ENCODE results near the gene RPTOR.
A peak's percentile ranks its signal among the peaks of the same experiment; 100 is the strongest.
"Not testable (repeated sequence)": the region's sequence is repeated elsewhere in the genome, so short reads cannot be mapped to it uniquely, and the experiment has no call there.

Gene RPTOR, protein sequence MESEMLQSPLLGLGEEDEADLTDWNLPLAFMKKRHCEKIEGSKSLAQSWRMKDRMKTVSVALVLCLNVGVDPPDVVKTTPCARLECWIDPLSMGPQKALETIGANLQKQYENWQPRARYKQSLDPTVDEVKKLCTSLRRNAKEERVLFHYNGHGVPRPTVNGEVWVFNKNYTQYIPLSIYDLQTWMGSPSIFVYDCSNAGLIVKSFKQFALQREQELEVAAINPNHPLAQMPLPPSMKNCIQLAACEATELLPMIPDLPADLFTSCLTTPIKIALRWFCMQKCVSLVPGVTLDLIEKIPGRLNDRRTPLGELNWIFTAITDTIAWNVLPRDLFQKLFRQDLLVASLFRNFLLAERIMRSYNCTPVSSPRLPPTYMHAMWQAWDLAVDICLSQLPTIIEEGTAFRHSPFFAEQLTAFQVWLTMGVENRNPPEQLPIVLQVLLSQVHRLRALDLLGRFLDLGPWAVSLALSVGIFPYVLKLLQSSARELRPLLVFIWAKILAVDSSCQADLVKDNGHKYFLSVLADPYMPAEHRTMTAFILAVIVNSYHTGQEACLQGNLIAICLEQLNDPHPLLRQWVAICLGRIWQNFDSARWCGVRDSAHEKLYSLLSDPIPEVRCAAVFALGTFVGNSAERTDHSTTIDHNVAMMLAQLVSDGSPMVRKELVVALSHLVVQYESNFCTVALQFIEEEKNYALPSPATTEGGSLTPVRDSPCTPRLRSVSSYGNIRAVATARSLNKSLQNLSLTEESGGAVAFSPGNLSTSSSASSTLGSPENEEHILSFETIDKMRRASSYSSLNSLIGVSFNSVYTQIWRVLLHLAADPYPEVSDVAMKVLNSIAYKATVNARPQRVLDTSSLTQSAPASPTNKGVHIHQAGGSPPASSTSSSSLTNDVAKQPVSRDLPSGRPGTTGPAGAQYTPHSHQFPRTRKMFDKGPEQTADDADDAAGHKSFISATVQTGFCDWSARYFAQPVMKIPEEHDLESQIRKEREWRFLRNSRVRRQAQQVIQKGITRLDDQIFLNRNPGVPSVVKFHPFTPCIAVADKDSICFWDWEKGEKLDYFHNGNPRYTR (N-terminal part only)

DNA sequence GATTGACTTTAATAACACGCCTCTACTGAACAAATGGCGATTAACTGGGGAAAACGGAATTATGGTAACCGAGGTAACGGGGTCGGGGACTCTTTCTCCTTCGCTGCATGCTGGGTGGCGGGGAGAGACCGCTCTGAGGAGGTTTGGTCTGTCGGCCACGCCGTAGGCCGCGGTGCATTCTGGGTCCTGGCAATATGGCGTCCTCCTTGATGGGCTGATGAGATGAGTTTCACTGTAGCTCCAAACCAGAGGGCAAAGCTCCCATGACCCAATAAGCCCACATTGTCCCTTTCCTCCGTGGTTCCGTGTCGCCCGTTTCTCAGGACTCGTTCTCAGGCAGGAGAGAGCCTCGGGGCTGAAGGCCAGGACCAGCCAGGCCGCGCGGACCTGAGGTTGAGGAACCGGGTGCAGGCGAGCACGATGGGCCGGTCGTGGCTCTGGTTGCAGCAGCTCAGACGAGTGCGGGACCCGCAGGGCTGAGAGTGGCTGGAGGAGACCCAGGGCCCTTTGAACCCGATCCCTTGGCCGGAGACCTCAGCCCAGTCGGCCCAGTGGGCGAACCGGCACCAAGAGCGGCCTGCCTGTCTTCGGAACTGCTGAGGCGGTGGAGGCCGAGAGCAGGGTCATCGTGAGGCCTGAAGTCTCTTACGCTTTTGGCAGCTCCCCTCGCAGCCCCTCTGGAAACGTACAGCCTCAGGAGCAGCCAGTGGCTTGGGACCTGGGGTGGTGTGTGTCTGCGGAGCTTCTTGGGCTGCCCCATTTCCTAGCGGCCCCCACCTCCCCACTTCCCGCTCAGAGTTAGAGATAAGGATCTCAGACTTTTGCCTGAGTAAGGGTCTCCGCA is at the start of gene RPTOR:
TSS of gene RPTOR (plus strand) at position 184 of the 844 bp plus-strand sequence. CDS start 792 bp downstream, outside the sequence.
- DNase-seq (ENCODE audit: low read depth, low spot score): peak; percentile 75

DNA sequence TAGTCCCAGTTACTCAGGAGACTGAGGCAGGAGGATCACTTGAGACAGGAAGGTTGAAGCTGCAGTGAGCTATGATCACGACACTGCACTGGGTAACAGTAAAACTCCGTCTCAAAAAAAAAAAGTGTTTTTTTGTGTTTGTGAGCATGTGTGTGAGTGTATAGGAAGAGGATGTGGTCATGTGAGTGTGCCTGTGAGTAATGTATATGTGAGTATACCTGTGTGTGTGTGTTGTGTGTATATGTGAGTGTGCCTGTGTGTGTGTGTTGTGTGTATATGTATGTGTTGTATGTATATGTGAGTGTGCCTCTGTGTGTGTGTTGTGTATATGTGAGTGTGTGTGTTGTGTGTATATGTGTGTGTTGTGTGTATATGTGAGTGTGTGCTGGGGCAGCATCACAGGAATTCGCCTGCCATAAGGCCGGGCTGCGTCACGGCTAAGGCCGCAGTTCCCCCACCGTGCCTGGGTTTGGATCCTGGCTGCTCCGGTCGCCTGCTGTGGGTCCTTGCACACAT is 46.9 kb upstream of the RPTOR start:
- DNase-seq (ENCODE audit: low read depth, low spot score): no peak

DNA sequence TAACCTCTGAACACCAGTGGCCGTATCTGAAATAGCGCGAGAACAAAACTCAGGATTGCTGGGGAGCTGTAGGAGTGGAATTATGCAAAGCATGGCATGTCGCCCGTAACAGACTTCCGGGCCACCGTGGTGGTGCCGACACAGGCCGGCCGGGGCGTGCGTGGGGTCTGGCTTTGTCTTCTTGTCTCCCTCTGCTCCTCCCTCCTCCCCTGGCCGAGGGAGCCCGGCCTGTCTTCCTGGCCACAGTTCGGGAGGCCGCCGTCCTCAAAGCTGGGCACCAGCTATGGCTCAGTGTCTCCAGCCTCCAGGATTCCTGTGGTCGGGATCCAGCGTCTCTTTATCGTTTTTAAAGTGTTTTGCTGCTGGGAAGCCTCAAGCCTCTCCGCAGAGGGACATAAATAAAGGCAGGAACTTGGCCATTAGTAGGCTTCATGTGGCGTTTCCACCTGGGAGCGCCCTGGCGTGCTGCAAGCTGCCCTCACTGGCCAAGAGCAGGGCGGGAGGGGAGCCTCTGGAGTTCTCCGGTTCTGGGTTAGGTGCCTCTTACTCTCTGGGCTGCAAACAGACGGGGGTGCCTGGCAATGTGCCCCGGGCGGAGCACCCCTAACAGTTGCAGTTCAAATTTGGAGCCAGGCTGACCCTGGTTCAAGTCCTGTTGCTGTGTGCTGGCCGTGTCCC is 46.3 kb upstream of the RPTOR start:
- DNase-seq (ENCODE audit: low read depth, low spot score): no peak

DNA sequence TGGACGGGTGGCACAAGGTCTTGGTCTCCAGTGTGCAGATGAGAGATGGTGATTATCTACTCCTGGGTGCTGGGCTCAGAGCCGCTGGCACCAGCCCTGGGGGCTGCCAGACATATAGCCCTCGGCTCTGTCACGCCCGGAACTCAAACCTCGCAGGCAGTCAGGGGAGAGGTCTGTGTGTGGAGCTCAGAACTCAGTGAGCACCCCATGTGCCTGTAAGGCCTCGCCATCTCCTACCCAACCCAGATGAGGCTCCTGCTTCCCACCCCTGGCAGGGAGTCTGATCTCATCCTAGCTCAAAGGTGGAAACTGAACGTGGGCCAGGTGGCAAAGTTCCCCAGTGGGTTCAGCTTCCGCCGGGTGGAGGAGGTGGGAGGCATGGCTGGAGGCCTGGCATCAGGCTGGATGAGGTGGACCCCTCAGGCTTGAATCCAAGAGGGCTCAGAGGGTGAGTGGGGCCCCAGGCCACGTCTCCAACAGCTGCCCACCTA is 45.7 kb upstream of the RPTOR start:
- no peak for DNase-seq (ENCODE audit: low read depth, low spot score)

DNA sequence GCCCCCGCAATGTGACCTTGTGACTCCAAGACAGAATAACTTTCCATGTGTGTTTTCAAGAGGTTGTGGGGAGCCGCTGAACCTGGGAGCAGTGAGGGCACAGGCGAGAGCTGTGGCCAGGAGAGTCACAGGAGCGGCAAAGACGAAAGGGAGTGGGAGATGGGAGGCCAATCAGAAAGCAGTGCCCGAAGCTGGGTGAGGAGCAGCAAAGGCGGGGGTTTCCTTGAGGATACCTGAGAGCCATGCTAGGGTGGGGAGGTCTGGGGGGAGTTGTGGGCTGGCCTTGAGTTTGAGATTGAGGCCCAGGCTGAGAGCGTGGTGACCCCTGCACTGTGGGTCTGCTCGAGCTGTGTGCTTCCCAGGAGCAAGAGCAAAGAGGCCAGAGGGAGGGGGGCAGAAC is 45.1 kb upstream of the RPTOR start:
- DNase-seq (ENCODE audit: low read depth, low spot score): no peak

DNA sequence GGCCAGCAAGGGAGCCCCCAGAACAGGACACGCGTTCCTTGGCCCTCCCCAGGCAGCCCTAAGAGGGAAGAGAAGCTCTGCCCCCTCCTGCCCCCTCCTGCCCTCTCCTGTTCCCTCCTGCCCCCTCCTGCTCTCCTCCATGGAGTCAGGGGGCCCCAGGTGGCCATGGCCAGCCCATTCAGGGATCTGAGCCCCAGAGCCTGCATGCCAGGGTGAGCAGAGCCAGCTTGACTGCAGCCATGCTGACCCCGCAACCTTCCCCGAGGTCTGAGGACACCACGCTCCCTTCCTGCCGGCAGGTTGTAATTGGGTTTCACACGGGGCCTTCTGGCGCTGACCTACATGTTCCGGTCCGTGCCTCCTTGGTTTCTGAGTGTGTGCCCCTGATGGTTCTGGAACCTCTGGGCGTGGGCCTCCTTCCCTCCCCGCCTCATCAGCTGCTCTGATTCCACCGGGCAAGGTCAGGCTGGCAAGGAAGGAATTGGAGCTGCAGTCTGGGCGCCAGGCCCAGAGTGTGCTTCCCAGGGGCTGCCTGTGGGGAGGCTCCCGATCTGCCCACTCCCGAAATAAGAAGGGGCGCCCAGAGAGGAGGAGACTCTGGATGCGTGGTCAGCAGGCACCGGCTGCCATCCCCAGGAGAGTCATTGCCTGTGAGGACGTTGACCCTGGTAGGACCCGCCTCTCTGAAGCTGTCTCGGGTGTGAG is 44.5 kb upstream of the RPTOR start:
- DNase-seq (ENCODE audit: low read depth, low spot score): no peak

DNA sequence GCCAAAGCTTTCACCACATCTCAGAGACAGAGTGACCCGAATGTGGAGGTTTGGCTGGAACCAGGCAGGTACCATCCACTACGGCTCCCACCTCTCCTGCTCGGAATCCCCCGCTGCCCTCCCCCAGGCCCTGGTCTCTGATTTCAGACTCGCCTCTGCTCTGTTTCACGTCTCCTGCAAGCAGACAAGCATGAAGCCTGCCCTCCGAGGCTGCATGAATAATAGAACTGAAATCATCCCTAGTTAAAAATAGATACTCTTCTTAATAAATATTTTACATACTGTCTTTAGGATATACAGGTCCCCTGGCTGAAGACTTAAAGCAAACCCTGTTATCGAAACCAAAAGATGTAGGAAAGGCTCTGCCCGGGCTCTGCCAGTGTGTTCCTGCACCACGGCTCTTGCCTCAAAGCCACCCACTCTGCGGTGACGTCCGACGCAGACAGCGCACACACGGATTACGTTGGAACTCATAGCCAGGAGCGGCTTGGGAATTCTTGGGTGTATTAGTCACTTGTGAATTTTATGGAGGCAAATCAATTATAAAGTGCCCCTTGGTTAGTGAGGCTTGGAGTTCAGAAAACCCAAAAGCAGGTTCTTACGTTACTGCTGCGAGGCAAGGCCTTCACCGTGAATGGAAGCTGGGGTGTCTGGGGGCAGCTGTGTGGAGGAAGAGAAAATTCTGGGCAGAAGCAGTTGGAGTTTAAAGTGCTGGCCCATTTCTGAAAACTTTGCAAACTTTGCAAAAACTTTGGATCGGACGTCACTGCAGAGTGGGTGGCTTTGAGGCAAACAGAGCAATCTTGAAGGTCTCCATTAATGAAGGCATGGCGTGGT is 42.7 kb upstream of the RPTOR start:
- no peak for DNase-seq (ENCODE audit: low read depth, low spot score)

DNA sequence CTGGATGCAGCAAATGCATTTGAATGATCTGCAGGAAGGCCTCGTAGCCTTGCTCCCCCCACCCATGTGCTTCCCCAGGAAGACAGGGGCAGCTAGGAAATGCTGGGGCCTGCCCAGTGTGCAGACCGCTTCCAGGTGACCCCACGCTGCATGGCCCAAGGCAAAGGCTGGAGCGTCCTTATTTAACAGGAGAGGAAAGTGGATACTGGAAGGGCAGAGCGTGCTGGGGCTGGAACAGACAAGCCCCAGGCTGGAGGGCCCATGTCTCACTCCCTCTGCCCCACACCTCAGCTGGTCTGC is 42.1 kb upstream of the RPTOR start:
- DNase-seq (ENCODE audit: low read depth, low spot score): no peak

DNA sequence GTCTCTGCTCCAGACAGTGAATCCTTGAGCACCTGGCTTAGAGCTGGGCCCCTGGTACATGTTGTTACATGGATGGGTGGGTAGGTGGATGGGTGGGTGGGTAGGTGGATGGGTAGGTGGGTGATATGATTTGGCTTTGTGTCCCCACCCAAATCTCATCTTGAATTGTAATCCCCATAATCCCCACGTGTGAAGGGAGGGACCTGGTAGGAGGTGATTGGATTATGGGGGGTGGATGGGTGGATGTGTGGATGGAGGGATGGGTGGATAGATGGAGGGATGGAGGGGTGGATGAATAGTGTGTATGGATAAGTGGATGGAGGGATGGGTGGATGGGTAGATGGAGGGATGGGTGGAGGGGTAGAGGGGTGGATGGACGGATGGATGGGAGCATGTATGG is 41.6 kb upstream of the RPTOR start:
- no peak for DNase-seq (ENCODE audit: low read depth, low spot score)

DNA sequence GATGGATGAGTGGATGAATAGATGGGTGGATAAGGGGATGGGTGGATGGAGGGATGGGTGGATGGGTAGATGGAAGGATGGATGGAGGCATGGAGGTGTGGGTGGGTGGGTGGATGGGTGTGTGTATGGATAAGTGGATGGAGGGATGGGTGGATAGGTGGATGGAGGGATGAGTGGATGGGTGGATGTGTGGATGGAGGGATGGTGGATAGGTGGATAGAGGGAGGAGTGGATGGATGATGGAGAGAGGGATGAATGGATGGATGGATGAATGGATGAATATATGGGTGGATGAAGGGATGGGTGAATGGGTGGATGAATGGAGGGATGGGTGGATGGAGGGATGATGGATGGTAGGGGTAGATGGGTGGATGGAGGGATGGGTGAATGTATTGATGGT is 40.7 kb upstream of the RPTOR start:
- DNase-seq (ENCODE audit: low read depth, low spot score): no peak

DNA sequence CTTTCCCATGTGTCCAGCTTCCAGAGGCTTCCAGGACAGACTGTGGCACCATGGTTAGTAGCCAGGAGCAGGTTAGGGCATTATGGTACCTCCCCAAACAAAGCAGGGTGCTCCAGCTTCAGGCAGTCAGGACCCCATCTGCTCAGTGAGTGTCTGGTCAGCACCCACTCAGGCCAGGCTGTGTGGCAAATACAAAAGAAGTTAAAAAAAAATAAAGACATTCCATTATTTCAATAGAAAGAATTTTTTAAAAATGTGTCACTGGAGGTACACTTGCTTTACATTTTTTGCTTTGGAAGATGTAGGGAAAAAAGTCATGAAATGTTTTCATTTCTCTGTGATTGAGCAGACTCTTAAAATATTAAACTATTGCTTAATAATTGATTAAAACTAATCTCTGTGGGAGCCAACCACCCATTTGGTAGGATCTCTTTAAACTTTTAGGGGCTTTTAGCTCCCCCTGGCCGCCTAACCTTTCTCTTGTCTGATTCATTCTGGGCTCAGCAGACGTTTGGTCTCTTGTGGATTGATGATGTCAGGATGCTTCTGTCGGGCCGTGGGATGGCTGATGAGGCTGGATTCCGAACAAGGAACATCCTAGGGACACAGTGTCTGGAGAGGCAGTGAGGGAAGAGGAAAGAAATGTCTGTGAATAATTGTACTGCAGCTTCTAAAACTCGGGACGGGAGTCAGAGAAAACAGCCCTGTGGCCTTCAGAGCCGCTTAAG is 39.8 kb upstream of the RPTOR start:
- DNase-seq (ENCODE audit: low read depth, low spot score): no peak

DNA sequence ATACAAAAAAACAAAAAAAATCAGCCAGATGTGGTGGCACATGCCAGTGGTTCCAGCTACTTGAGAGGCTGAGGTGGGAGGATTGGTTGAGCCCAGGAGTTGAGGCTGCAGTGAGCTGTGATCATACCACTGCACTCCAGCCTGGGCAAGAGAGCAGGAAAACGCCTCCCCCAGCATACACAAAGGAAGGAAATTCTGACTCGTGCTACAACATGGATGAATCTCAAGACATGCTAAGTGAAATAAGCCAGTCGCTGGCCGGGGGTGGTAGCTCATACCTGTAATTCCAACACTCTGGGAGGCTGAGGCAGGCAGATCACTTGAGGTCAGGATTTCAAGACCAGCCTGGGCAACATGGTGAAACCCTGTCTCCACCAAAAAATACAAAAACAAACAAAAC is 37.5 kb upstream of the RPTOR start:
- DNase-seq (ENCODE audit: low read depth, low spot score): not testable (repeated sequence)

DNA sequence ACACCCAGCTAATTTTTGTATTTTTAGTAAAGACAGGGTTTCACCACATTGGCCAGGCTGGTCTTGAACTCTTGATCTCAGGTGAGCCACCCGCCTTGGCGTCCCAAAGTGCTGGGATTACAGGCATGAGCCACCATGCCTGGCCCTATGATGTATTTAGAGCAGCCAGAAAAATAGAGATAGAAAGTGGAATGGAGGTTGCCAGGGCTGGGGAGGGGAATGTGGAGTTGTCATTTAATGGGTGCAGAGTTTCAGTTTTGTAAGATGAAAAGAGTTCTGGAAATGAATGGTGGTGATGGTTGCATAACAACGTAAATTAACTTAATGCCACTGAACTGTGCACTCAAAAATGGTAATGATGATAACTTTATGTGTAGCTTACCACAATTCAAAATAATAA is 36.7 kb upstream of the RPTOR start:
- DNase-seq (ENCODE audit: low read depth, low spot score): no peak

DNA sequence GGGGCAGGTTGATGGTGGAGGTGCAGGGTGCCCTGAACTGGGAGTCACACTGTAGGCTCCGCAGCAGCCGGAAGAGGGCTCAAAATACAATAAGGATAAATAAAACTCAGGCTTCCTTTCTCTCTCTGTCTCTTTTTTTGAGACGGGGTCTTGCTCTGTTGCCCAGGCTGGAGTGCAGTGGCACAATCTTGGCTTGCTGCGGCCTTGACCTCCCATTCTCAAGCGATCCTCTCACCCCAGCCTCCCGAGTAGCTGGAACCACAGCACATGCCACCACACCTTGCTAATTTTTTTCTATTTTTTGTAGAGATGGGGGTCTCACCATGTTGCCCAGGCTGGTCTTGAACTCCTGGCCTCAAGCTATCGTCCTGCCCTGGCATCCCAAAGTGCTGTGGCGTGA is 35.3 kb upstream of the RPTOR start:
- no peak for DNase-seq (ENCODE audit: low read depth, low spot score)

DNA sequence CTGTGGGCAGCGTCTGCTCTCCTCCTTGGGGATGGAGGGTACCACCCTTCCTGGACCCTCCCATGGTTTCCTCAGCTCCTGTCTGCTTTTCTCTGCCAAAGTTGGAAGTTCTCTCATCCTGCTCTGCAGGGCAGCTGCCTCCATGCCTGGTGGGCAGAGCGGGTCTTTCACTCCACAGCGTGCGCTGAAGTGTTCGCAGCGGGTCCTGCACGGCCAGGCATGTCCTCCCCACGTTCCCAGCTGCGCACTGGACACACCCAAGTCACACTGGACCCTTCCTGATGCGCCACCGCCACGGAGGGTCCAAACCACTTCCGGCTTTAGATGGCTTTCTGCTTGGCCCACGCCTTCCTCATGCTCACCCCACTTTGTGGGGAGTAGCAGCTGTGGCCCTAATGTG is 34.5 kb upstream of the RPTOR start:
- no peak for DNase-seq (ENCODE audit: low read depth, low spot score)

DNA sequence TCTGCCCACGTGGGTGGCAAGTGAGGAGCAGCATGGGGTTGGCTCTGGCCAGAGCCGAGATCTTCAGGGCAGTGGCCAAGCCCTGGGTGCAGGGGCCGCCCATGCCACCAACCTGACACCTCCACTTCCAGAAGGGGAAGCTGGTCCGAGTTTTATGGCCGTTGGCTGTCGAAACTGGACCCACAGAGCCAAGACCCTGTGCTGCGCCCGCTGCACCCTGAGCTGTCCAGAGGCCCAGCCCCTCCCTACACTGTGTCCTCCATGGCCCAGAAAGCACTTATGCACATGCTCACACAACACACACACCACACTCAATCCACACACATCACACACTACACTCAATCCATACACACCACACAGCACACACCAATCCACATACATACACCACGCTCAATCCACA is 33.9 kb upstream of the RPTOR start:
- DNase-seq (ENCODE audit: low read depth, low spot score): no peak

DNA sequence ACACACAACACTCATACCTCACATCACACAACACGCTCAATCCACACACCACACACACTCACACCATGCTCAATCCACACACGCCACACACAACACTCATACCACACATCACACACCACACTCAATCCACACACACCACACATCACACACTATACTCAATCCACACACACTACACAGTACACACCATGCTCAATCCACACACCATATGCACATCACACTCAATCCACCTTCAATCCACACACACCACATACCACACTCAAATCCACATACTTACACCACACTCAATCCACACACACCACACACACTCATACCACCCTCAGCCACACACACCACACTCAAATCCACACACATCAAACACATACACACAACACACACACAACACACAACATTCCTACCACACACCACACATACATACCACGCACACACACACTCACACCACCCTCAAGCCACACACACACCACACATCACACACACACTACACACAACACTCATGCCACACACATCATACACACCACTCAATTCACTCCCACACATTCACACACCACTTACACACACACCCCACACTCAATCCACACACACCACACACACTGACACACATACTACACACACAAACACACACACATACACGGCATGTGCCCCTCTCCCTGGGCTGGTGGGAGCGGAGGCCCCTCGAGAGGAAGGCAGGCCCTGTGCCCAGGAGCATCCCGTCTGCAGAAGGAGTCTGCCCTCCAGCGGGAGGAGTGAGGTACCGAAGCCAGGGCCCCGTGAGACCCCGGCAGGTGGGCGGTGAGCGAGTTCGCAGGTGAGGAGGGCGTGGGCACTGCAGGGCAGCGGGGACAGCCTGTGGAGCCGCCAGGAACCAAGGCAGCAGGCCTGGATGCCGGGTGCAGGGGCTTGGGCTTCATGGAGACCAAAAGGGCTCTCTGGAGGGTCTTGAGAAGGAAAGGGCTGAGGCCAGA is 33.1 kb upstream of the RPTOR start:
- DNase-seq (ENCODE audit: low read depth, low spot score): no peak

All from iPS DF 19.7 (cell line).